Heart right ventricle (tissue), 16 donors: ENCODE results near the gene FAAP20. TPM values are rescaled to one million over a fixed set of nuclear protein-coding genes. Genes with fewer than 3 reads are reported as not detected.

Experiments used
- ATAC-seq, 8 donors: fragments of 200-7000 bp; cut with Tn5 transposase; one replicate each; pipeline ENCODE4 v1.9.1; 2020; ENCODE audit warnings: mild to moderate bottlenecking in 8 of 8, moderate library complexity in 8 of 8, moderate number of reproducible peaks in 1 of 8
- DNase-seq, 2 donors: peaks; one replicate each; pipeline ENCODE4 v3.0.0-alpha.2; 2020
- H3K27ac ChIP-seq, 10 donors: fragments of 200-600 bp; sonication (generic) in 2 of 10; one replicate each; pipeline versions ENCODE4 v1.5.0 to v1.8.0; 2020 to 2022; ENCODE audit warnings: mild to moderate bottlenecking in 3 of 10
- H3K27me3 ChIP-seq, 7 donors: fragments of 200-600 bp; one replicate each; pipeline ENCODE4 v1.8.0; 2021 to 2022; ENCODE audit warnings: mild to moderate bottlenecking in 2 of 7
- H3K36me3 ChIP-seq, 9 donors: fragments of 200-600 bp; sonication (generic) in 1 of 9; one replicate each; pipeline versions ENCODE4 v1.5.0 to v1.8.0; 2020 to 2022; ENCODE audit warnings: mild to moderate bottlenecking in 2 of 9
- H3K4me1 ChIP-seq, 9 donors: fragments of 200-600 bp; sonication (generic) in 1 of 9; one replicate each; pipeline versions ENCODE4 v1.5.0 to v1.8.0; 2020 to 2022; ENCODE audit warnings: mild to moderate bottlenecking in 4 of 9
- H3K4me3 ChIP-seq, 10 donors: fragments of 200-600 bp; sonication (generic) in 2 of 10; one replicate each; pipeline versions ENCODE4 v1.5.0 to v1.8.0; 2020 to 2022; ENCODE audit warnings: mild to moderate bottlenecking in 7 of 10, moderate library complexity in 2 of 10
- H3K9me3 ChIP-seq, 11 donors: fragments of 200-600 bp in 10 of 11; sonication (generic) in 2 of 11; one replicate each; pipeline versions ENCODE4 v1.5.0 to v1.8.0; 2013 to 2022; ENCODE audit warnings: mild to moderate bottlenecking in 2 of 11, control low read depth in 1 of 11, moderate library complexity in 1 of 11
- CTCF ChIP-seq, 9 donors: fragments of 200-600 bp; sonication (generic) in 2 of 9; IDR thresholded peaks; one replicate each; pipeline versions ENCODE4 v1.5.0 to v1.8.0; 2021 to 2022; ENCODE audit warnings: antibody characterized with exemption in 9 of 9, mild to moderate bottlenecking in 5 of 9, moderate library complexity in 1 of 9
- WGBS, 2 donors: extraction: QIAGEN DNeasy Blood & Tissue Kit; methylation state at CpG; one replicate each; pipeline ENCODE4 v1.1.7; 2013; ENCODE audit warnings: inconsistent platforms in 1 of 2; 5-methylcytosine and 5-hydroxymethylcytosine counted together
- intact Hi-C, 10 donors: fragments of 100-400 bp; cut with DNase I; formaldehyde crosslinking; loops; one replicate each; pipeline versions ENCODE4 v1.11.1 to v1.14.2; 2022
- polyA plus RNA-seq, 2 donors: library from polyadenylated mRNA; stranded (reverse); fragments of 200-250 nt; gene quantifications; one replicate each; pipeline ENCODE4 v1.2.3, GENCODE V29; 2013
- total RNA-seq, 10 donors: library from RNA; stranded (reverse); fragmentation: NEBNext Ultra II Directional in 3 of 10; extraction: Animal tissue kit (Norgen Biotek cat#: 25700) in 3 of 10; gene quantifications; one replicate each; pipeline versions ENCODE4 v1.2.1 to v1.2.4, GENCODE V29; 2021 to 2023
- donor health status: Arrhythmogenic right ventricular cardiomyopathy.
- donor health status: ischemic (EF 13 %, LVEDD 7.1; RV severe dilation, severe dysfunction).
- donor health status: healthy with polysubstance abuse.
- donor health status: DM: no; HTN: yes; CAD: no.
- donor health status: DM: no; HTN: no; CAD: no.
- donor health status: ischemic (EF 25% LVEDD 6.9; RV normal size, moderate dysfunction).
- donor health status: ischemic (EF 25% LVEDD 5.7; RV mildly dilated, moderate dysfunction).
- donor health status: healthy.
- donor health status: DM: yes; HTN: yes; CAD: no.
- donor health status: Ischemic cardiomyopathy.
- donor health status: ischemic (EF 35%, LVEDD 5.7; RV mildly dilated, moderate dysfunction).
- donor health status: nonischemic (EF 11% LVEDD 7.7; RV severe dilation, severe dysfunction).
- donor health status: DM: yes; HTN: yes; CAD: no.
- donor health status: PGD.
- donor health status: ischemic (EF 29% LVEDD 5.4; RV normal size, mild dysfunction).
- donor health status: nonischemic (EF 23%, LVEDD 6.1; RV moderate dilation, normal function).

FAAP20 gene
- total and polyA plus RNA-seq, 12 donors, result 30.9 to 83.6 (median 38.6) TPM

- Histone ChIP-seq H3K27ac (no peak overlapping the region), H3K4me3 (no peak overlapping the region), H3K4me1 (peaks cover 0 to 6% (median 3%) of the 10 kb centered on the region in 9 donors), H3K27me3 (no peaks in the 10 kb centered on the region), H3K9me3 (no peaks in the 10 kb centered on the region), H3K36me3 (no peaks in the 10 kb centered on the region)
- no peak for DNase-seq
- no peak for ATAC-seq
- 93 to 95% methylated on average over 37 to 43 of the region's 43 CpGs for WGBS, 2 donors
- intact Hi-C loops, result loop anchor here in 3 of 10 donors (10.0 kb wide), 2 partner anchors 75 to 225 kb away; no protein-coding TSS in a partner anchor
- no peak for TF ChIP-seq CTCF (IDR thresholded peaks at IDR 0.05)
Observed at GRCh38 chr1:2169200-2169836, 25.3 kb downstream of the FAAP20 start.

- no peak for TF ChIP-seq CTCF (IDR thresholded peaks at IDR 0.05)
- WGBS, 2 donors, result 93% methylated on average over 12 of the region's 12 CpGs
- Histone ChIP-seq H3K27ac (no peak overlapping the region), H3K36me3 (no peaks in the 10 kb centered on the region), H3K4me1 (no peaks in the 10 kb centered on the region), H3K4me3 (no peak overlapping the region), H3K27me3 (no peaks in the 10 kb centered on the region), H3K9me3 (no peaks in the 10 kb centered on the region)
- ATAC-seq (no peak), DNase-seq (no peak)
- intact Hi-C loops, result loop anchor here in 3 of 10 donors (10.0 kb wide), 2 partner anchors 74 to 224 kb away; no protein-coding TSS in a partner anchor
Observed at GRCh38 chr1:2168535-2168934, 26.0 kb downstream of the FAAP20 start.

- no peaks in the 10 kb centered on the region for H3K27me3 ChIP-seq
- 93 to 95% methylated on average over 13 of the region's 13 CpGs for WGBS, 2 donors
- no peak for TF ChIP-seq CTCF (IDR thresholded peaks at IDR 0.05)
- no peaks in the 10 kb centered on the region for H3K36me3 ChIP-seq
- intact Hi-C loops, result loop anchor here in 3 of 10 donors (10.0 kb wide), 2 partner anchors 73 to 223 kb away; no protein-coding TSS in a partner anchor
- no peak overlapping the region for H3K4me3 ChIP-seq
- no peaks in the 10 kb centered on the region for H3K4me1 ChIP-seq
- H3K9me3 ChIP-seq, result no peaks in the 10 kb centered on the region
- H3K27ac ChIP-seq, result no peak overlapping the region
- DNase-seq, result no peak
- ATAC-seq, result no peak
Observed at GRCh38 chr1:2168090-2168489, 26.5 kb downstream of the FAAP20 start.

- ATAC-seq, result no peak
Observed at GRCh38 chr1:2166695-2167094, 27.9 kb downstream of the FAAP20 start.

More at GRCh38 chr1:2166695-2167094, 27.9 kb downstream of the FAAP20 start:
- no peaks in the 10 kb centered on the region for H3K9me3 ChIP-seq
- no peak overlapping the region for H3K4me3 ChIP-seq
- no peak for DNase-seq
- H3K27ac ChIP-seq, result no peak overlapping the region
- intact Hi-C loops, result loop anchor here in 3 of 10 donors (10.0 kb wide), 2 partner anchors 72 to 222 kb away; no protein-coding TSS in a partner anchor
- H3K27me3 ChIP-seq, result no peaks in the 10 kb centered on the region
- H3K36me3 ChIP-seq, result no peaks in the 10 kb centered on the region
- H3K4me1 ChIP-seq, result no peaks in the 10 kb centered on the region
- no peak for TF ChIP-seq CTCF (IDR thresholded peaks at IDR 0.05)
- 92 to 93% methylated on average over 10 of the region's 10 CpGs for WGBS, 2 donors
